ENCODE data around the gene CXCR2.

DNA sequence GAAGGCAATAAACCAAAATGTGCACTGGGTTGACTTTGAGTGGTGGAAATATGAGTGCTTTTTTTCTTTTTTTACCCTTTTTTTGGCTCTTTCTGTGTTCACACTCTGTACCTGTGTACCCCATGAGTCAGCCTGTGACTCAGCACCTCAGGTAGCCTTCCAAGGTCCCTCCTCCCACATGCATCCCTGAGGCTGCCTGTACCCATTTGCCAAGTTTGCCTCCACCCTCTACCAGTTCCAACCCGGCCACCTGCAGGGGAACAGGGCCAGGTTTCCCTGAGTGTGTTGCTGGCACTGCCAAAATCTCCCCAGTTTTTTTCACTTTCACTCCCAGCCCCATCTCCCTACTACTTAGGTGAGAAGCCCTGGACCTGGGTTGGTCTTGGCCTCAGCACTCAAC is 26.9 kb downstream of the CXCR2 start:
- TF ChIP-seq YY1 (IDR thresholded peaks at IDR 0.05; ENCODE audit: low read depth) (no peak), FOXM1 (IDR thresholded peaks at IDR 0.05; ENCODE audit: borderline replicate concordance, low read depth) (no peak), TAF1 (IDR thresholded peaks at IDR 0.05; ENCODE audit: low read depth) (no peak), EP300 (IDR thresholded peaks at IDR 0.05; ENCODE audit: borderline replicate concordance) (no peak), RAD21 (IDR thresholded peaks at IDR 0.05; ENCODE audit: low read depth) (no peak), EGR1 (IDR thresholded peaks at IDR 0.05) (no peak), TEAD4 (IDR thresholded peaks at IDR 0.05) (no peak)
- TF ChIP-seq, protein P1, sequence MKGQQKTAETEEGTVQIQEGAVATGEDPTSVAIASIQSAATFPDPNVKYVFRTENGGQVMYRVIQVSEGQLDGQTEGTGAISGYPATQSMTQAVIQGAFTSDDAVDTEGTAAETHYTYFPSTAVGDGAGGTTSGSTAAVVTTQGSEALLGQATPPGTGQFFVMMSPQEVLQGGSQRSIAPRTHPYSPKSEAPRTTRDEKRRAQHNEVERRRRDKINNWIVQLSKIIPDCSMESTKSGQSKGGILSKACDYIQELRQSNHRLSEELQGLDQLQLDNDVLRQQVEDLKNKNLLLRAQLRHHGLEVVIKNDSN (IDR thresholded peaks at IDR 0.05) = no peak
